ENCODE data around the gene ZNF593. TPM values are rescaled to one million over a fixed set of nuclear protein-coding genes. Genes with fewer than 3 reads are reported as not detected.

Gene ZNF593
- total and polyA plus RNA-seq, 9 of the 15 experiments (the other 6 are each of a cell fraction or from before 2014, with no cell fraction given), result 9.8 to 334 (median 48.2) TPM

DNA sequence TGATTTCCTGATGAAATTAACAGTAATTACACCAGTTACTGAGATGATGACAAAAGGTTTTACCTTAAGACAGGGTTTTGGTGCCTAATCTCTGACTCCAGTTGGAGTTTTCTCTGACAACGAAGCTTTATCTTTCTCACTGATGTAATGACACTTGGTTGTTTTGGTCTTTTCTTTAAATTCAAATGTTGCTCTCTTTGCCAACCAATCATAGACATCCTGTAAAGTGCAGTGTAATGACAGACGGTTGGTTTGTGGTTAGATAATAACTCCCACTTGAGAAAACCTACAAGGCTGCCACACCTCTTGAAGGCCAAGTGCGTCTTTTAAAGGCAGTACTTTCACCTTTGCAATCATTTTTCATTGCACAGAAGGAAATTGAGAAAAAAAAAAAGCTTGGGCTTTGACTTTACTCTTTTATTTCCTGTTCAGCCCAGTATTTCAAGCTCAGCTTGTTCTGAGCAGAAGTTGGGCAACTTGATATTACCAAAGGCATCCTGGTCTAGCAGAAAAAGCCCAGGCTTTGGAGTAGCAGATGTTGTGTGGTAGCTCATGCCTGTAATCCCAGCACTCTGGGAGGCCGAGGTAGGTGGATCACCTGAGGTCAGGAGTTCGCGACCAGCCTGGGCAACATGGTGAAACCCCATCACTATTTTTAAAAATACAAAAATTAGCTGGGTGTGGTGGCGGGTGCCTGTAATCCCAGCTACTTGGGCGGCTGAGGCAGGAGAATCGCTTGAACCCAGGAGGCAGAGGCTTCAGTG lies 43.2 kb upstream of the ZNF593 start (continued):
- TF ChIP-seq, protein P1, sequence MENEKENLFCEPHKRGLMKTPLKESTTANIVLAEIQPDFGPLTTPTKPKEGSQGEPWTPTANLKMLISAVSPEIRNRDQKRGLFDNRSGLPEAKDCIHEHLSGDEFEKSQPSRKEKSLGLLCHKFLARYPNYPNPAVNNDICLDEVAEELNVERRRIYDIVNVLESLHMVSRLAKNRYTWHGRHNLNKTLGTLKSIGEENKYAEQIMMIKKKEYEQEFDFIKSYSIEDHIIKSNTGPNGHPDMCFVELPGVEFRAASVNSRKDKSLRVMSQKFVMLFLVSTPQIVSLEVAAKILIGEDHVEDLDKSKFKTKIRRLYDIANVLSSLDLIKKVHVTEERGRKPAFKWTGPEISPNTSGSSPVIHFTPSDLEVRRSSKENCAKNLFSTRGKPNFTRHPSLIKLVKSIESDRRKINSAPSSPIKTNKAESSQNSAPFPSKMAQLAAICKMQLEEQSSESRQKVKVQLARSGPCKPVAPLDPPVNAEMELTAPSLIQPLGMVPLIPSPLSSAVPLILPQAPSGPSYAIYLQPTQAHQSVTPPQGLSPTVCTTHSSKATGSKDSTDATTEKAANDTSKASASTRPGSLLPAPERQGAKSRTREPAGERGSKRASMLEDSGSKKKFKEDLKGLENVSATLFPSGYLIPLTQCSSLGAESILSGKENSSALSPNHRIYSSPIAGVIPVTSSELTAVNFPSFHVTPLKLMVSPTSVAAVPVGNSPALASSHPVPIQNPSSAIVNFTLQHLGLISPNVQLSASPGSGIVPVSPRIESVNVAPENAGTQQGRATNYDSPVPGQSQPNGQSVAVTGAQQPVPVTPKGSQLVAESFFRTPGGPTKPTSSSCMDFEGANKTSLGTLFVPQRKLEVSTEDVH (IDR thresholded peaks at IDR 0.05; ENCODE audit: low read depth, partially characterized antibody), result peak; percentile 62
- peak; percentile 6 to 95; a peak in 2 of 4 replicates for TF ChIP-seq RCOR1 (IDR thresholded peaks at IDR 0.05; ENCODE audit: borderline replicate concordance in 1 of 2, low read depth in 2 of 2, low read length in 2 of 2)
- TF ChIP-seq, protein P2, sequence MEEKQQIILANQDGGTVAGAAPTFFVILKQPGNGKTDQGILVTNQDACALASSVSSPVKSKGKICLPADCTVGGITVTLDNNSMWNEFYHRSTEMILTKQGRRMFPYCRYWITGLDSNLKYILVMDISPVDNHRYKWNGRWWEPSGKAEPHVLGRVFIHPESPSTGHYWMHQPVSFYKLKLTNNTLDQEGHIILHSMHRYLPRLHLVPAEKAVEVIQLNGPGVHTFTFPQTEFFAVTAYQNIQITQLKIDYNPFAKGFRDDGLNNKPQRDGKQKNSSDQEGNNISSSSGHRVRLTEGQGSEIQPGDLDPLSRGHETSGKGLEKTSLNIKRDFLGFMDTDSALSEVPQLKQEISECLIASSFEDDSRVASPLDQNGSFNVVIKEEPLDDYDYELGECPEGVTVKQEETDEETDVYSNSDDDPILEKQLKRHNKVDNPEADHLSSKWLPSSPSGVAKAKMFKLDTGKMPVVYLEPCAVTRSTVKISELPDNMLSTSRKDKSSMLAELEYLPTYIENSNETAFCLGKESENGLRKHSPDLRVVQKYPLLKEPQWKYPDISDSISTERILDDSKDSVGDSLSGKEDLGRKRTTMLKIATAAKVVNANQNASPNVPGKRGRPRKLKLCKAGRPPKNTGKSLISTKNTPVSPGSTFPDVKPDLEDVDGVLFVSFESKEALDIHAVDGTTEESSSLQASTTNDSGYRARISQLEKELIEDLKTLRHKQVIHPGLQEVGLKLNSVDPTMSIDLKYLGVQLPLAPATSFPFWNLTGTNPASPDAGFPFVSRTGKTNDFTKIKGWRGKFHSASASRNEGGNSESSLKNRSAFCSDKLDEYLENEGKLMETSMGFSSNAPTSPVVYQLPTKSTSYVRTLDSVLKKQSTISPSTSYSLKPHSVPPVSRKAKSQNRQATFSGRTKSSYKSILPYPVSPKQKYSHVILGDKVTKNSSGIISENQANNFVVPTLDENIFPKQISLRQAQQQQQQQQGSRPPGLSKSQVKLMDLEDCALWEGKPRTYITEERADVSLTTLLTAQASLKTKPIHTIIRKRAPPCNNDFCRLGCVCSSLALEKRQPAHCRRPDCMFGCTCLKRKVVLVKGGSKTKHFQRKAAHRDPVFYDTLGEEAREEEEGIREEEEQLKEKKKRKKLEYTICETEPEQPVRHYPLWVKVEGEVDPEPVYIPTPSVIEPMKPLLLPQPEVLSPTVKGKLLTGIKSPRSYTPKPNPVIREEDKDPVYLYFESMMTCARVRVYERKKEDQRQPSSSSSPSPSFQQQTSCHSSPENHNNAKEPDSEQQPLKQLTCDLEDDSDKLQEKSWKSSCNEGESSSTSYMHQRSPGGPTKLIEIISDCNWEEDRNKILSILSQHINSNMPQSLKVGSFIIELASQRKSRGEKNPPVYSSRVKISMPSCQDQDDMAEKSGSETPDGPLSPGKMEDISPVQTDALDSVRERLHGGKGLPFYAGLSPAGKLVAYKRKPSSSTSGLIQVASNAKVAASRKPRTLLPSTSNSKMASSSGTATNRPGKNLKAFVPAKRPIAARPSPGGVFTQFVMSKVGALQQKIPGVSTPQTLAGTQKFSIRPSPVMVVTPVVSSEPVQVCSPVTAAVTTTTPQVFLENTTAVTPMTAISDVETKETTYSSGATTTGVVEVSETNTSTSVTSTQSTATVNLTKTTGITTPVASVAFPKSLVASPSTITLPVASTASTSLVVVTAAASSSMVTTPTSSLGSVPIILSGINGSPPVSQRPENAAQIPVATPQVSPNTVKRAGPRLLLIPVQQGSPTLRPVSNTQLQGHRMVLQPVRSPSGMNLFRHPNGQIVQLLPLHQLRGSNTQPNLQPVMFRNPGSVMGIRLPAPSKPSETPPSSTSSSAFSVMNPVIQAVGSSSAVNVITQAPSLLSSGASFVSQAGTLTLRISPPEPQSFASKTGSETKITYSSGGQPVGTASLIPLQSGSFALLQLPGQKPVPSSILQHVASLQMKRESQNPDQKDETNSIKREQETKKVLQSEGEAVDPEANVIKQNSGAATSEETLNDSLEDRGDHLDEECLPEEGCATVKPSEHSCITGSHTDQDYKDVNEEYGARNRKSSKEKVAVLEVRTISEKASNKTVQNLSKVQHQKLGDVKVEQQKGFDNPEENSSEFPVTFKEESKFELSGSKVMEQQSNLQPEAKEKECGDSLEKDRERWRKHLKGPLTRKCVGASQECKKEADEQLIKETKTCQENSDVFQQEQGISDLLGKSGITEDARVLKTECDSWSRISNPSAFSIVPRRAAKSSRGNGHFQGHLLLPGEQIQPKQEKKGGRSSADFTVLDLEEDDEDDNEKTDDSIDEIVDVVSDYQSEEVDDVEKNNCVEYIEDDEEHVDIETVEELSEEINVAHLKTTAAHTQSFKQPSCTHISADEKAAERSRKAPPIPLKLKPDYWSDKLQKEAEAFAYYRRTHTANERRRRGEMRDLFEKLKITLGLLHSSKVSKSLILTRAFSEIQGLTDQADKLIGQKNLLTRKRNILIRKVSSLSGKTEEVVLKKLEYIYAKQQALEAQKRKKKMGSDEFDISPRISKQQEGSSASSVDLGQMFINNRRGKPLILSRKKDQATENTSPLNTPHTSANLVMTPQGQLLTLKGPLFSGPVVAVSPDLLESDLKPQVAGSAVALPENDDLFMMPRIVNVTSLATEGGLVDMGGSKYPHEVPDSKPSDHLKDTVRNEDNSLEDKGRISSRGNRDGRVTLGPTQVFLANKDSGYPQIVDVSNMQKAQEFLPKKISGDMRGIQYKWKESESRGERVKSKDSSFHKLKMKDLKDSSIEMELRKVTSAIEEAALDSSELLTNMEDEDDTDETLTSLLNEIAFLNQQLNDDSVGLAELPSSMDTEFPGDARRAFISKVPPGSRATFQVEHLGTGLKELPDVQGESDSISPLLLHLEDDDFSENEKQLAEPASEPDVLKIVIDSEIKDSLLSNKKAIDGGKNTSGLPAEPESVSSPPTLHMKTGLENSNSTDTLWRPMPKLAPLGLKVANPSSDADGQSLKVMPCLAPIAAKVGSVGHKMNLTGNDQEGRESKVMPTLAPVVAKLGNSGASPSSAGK (IDR thresholded peaks at IDR 0.05), result peak; percentile 51; the same call in 1 of the 2 replicates
- no peak for TF ChIP-seq XRCC5 (IDR thresholded peaks at IDR 0.05; ENCODE audit: low read depth, low read length)
- peak; percentile 98 for TF ChIP-seq LEF1 (IDR thresholded peaks at IDR 0.05)
- no peak for TF ChIP-seq CREBBP (IDR thresholded peaks at IDR 0.05; ENCODE audit: low read depth, low read length)
- peak; percentile 20; the same call in 1 of the 2 replicates for TF ChIP-seq ZNF695 (CRISPR knock-in tag; IDR thresholded peaks at IDR 0.05)
- TF ChIP-seq SMARCA5 (IDR thresholded peaks at IDR 0.05), result no peak
- no peak for TF ChIP-seq PYGO2 (tag; IDR thresholded peaks at IDR 0.05)
